GM12878 (cell line): ENCODE measurements around the gene AGAP1.

Experiments used
- CTCF ChIP-seq, 3 experiments: IDR thresholded peaks in 2 of 3; conservative IDR thresholded peaks in 1 of 3; 2 replicates each; pipeline ENCODE4 v1.5.1; 2011; ENCODE audit warnings: low read depth in 3 of 3, low read length in 3 of 3, mild to moderate bottlenecking in 3 of 3, control low read depth in 2 of 3, moderate library complexity in 2 of 3, inconsistent platforms in 1 of 3, mixed read lengths in 1 of 3; ENCODE audit not compliant: control insufficient read depth in 2 of 3, insufficient read depth in 1 of 3; ENCODE audit errors: extremely low read depth in 1 of 3
- POLR2A ChIP-seq: IDR thresholded peaks from 2 replicates; pipeline ENCODE4 v1.6.1; 2011; ENCODE audit warnings: low read depth, mild to moderate bottlenecking, low read length
- YY1 ChIP-seq: IDR thresholded peaks from 2 replicates; pipeline ENCODE4 v1.6.1; 2011; ENCODE audit warnings: low read depth, mild to moderate bottlenecking, low read length

GRCh38 chr2:235754357-235755207 lies 260.7 kb downstream of the AGAP1 start:
- TF ChIP-seq CTCF (IDR thresholded peaks at IDR 0.05 in 2 of 3, conservative IDR thresholded peaks at IDR 0.05 in 1 of 3; ENCODE audit: control insufficient read depth in 2 of 3, extremely low read depth in 1 of 3, insufficient read depth in 1 of 3, low read depth in 3 of 3, low read length in 3 of 3) (no peak), YY1 (no peak), POLR2A (no peak)
